Stimulated activated CD8-positive, alpha-beta memory T cell treated with anti-CD3 and anti-CD28 coated beads, Interleukin-7, amount 100 ng/mL, for 1 hour (primary cell): ENCODE data around the gene UCHL3.

Experiments used
- DNase-seq, 2 donors: peaks; one replicate each; pipeline ENCODE4 v3.0.0-alpha.2; 2020; ENCODE audit warnings: low read depth in 2 of 2

UCHL3 gene

GRCh38 chr13:75621147-75621546, 71.6 kb downstream of the UCHL3 start:
- DNase-seq: no peak

GRCh38 chr13:75628801-75629200, 79.2 kb downstream of the UCHL3 start:
- no peak for DNase-seq

DNA sequence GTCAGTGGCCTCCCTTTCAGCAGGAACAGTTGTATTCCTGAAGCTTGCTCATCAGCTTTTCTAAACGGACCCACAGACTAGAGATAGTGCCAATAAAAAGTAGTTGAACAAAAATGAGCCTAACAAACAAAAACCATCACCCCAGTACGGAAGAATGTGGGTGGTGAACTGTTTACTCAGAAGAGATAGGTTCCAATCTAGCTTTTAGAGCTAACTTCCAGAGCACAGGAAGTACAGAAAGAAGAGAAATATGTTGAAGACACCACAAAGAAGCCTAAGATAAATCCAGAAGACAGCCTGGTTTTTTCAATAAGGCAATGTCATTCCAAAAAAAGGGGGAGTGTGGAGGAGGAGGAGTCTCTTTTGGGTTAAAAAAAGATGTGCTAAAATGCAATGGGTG, 83.7 kb downstream of the UCHL3 start:
- no peak for DNase-seq

GRCh38 chr13:75635101-75635827, 85.7 kb downstream of the UCHL3 start:
- no peak for DNase-seq

GRCh38 chr13:75635828-75636435, 86.3 kb downstream of the UCHL3 start, which contains the start of gene LMO7:
LMO7 (plus strand) TSS chr13:75636330; CDS start chr13:75636658, 328 bp downstream.
- peak in 1 of 2 donors; percentile 8 for DNase-seq

DNA sequence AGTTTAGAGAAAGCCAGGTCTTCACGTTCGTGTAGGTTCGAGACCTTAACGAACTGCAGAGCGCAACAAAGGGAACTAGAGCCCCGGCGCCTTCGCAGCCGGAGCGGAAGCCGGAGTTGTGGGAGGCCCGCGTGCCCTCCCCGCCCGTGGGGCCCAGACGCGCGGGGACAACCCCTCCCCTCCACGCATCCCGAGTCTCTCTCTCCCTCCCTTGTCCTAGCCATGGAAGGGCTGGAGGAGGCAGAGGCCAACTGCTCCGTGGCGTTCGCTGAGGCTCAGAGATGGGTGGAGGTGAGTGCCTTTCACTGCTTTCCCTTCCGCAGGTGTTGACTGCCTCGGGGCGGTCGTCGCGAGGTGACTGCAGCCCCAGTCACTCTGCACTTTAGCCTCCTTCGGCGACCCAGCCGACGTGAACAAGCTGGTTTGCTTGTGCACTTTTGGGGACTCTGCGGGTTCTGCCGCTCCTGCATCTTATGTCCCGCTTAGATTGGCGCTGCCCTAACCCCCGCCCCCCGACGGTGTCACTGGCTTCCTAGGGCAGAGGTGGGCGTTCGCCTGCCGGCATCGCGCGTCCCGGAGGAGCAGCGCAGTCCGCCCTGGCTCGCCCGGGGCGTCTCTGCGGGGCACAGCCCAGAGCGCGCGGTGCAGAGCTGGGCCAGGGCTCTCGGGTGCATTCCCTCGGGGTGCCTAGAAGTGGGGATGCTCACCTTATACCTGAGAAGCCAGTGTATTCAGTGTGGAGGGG, 87.0 kb downstream of the UCHL3 start:
- DNase-seq: peak in 1 of 2 donors; percentile 4

DNA sequence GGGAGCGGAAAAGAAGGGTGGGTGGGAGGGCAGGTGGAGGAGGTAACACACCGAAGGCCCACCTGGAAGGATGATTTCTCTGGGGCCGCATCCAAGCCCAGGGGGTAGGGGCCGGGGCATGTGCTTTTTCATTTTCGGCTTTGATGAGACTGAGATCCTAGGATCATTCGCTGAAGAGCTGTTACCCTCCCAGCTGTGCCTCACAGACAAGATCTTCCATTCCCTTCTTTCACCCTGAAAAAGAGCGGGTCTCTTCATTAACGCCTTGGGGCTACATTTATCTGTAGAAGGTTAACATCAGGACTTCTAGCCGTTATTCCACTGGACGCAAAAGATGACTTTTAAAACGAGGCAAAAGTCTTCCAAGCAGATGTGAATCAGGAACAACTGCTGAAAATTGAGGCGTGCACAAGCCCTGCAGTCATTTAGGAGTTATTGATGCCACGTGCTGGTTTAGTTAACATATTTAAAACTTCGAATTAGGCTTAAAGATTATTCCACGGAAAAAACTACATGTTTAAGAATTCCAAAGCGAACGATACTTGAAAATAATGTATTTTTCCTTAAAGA, 87.7 kb downstream of the UCHL3 start:
- DNase-seq: no peak

DNA sequence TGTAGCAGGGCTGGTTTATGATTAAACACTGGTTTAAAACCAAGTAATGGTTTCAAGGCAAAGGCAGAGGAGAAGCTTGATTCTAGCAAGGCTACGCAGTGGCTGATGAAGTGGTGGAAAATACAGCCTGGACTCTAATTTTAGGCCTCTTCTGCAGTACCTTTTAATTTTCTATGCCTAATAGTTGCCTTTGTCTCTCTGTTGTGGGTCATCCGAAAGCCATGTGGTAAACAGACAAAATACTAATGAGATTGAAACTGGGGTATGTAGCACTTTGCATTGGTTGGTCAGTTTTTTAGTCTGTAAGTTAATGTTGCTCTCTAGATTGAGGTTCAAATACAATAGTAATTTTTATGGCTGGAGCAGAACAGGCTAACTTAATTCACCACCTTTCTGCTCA, 89.9 kb downstream of the UCHL3 start:
- DNase-seq: no peak

DNA sequence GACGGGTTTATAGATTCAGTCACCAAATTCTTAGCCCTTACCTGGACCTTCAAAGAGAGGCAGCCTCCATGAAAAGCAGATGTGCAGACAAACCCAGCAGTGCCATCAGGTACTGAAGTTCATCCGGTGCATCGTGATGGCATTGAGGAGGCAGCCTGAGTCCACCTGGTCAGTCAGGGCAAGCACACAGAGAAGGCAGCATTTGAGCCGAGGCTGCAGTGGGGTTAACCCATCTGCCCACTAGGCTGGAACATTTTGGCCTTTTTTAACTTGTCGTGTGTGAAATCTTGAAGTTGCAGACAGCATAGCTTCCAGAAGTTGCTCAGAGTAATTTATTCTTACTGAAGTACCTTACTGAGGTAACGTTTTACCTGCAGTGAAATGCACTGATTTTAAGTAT, 91.4 kb downstream of the UCHL3 start:
- no peak for DNase-seq

GRCh38 chr13:75643182-75643581, 93.6 kb downstream of the UCHL3 start:
- no peak for DNase-seq

- no peak for DNase-seq
Observed at GRCh38 chr13:75643693-75644092, 94.1 kb downstream of the UCHL3 start.

- DNase-seq: no peak
Observed at GRCh38 chr13:75645141-75645540, 95.5 kb downstream of the UCHL3 start.

DNA sequence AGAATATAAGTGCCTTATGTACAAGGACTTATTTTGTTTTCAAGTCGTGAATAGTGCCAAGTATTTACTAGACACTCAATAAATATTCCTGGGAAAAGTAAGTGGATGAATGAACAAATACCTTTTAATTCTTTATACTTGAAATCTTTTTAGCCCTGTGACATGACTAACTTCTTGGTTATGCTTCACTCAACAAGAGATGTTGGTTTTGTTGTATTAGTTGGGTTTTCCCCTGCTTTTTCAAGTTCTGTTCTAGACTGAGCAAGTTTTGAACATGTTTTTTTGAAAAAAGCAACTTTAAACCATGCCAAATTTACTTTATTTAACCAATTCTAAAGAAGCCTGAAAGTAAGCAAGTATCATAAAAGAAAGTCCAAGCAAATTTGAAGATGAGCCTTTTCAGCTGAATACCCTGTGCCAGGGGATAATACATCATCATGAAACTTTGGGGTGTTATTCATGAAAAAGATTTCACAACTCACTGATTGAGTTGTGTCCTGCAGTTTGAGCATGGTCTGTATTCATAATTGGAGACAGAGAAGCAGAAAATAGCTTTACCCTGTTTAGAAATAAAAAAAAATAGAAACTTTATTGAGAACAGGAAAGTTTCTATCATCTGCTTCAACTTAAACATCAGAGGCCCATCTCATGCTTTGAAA, 97.7 kb downstream of the UCHL3 start:
- DNase-seq: no peak

DNA sequence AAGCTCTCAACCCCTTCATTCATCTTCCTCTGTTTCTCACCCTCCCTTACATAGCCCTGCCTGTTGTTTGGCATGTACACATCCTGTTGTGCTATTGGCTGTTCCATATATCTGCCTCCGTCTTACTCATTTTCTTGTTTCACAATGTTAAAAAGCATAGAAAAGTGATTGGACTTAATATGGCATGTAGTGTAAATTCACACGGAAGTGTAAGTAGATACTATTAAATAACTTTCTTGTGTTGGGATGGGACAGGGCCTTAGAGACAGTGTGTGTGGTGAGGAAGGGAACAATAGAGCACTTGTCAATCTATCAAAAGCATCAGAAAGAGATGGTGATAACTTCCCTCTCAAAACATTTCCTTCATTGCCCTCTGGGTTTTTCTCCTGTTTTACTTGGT, 98.9 kb downstream of the UCHL3 start:
- DNase-seq: no peak

- no peak for DNase-seq
Observed at GRCh38 chr13:75651013-75651412, 101.4 kb downstream of the UCHL3 start.

- no peak for DNase-seq
Observed at GRCh38 chr13:75652726-75653125, 103.1 kb downstream of the UCHL3 start.
